Gastrocnemius medialis (tissue), 4 donors: ENCODE measurements around the gene CLDN12. TPM values are rescaled to one million over a fixed set of nuclear protein-coding genes. Genes with fewer than 3 reads are reported as not detected.

Experiments
- ATAC-seq, 2 donors: fragments of 150-250 bp; one replicate each; pipeline ENCODE4 v1.9.1; 2016
- DNase-seq, 2 donors: peaks; one replicate each; pipeline ENCODE4 v3.0.0-alpha.2; 2019
- H3K27ac ChIP-seq, 4 donors: fragments of 200-600 bp; sonication (generic); 1 replicate in 1 of 4; 2 replicates in 3 of 4; pipeline ENCODE4 v1.5.1; 2016 to 2018; ENCODE audit warnings: mild to moderate bottlenecking in 2 of 4, moderate library complexity in 1 of 4
- H3K27me3 ChIP-seq, 3 donors: fragments of 200-600 bp; sonication (generic) in 2 of 3; 1 replicate in 1 of 3; 2 replicates in 2 of 3; pipeline versions ENCODE4 v1.5.1 to v1.6.0; 2016 to 2019; ENCODE audit warnings: mild to moderate bottlenecking in 1 of 3, moderate library complexity in 1 of 3
- H3K36me3 ChIP-seq, 2 donors: fragments of 200-600 bp; sonication (generic) in 1 of 2; one replicate each; pipeline ENCODE4 v1.5.1; 2017 to 2018
- H3K4me1 ChIP-seq, 2 donors: fragments of 200-600 bp; sonication (generic) in 1 of 2; one replicate each; pipeline ENCODE4 v1.5.1; 2016 to 2017; ENCODE audit warnings: mild to moderate bottlenecking in 2 of 2
- H3K4me3 ChIP-seq, 4 donors: fragments of 200-600 bp; sonication (generic) in 3 of 4; 1 replicate in 1 of 4; 2 replicates in 3 of 4; pipeline ENCODE4 v1.5.1; 2016 to 2019; ENCODE audit warnings: mild to moderate bottlenecking in 2 of 4
- H3K9me3 ChIP-seq, 3 donors: fragments of 200-600 bp; sonication (generic) in 2 of 3; 1 replicate in 1 of 3; 2 replicates in 2 of 3; pipeline ENCODE4 v1.5.1; 2016 to 2019
- CTCF ChIP-seq, 5 experiments: fragments of 450-650 bp in 3 of 5; fragments of 200-600 bp in 2 of 5; sonication (generic) in 2 of 5; IDR thresholded peaks in 4 of 5; conservative IDR thresholded peaks in 1 of 5; 1 replicate in 4 of 5; 2 replicates in 1 of 5; pipeline ENCODE4 v1.5.1; 2016 to 2019; ENCODE audit warnings: antibody characterized with exemption in 5 of 5, mild to moderate bottlenecking in 3 of 5, moderate library complexity in 3 of 5
- POLR2A ChIP-seq, 2 donors: fragments of 450-650 bp; IDR thresholded peaks; one replicate each; pipeline ENCODE4 v1.6.1; 2017; ENCODE audit warnings: antibody characterized with exemption in 2 of 2, mild to moderate bottlenecking in 2 of 2, moderate library complexity in 2 of 2
- in situ Hi-C, 4 donors: fragments of 200-750 bp; cut with MboI; loops; one replicate each; pipeline versions ENCODE4 v1.15.0 to v1.8.0; 2017; ENCODE audit warnings: low sequenced_read_pairs in 4 of 4
- intact Hi-C: fragments of 100-400 bp; cut with DNase I; formaldehyde crosslinking; loops from one replicate; pipeline ENCODE4 v1.15.1; 2023; ENCODE audit warnings: low total_unique reads
- total RNA-seq, 4 donors: library from RNA; depleted of rRNA; stranded (reverse); fragments of >200 nt; gene quantifications; one replicate each; pipeline versions ENCODE4 v1.1.0 to v1.2.3, GENCODE V29; 2016

The CLDN12 gene
- total RNA-seq, 4 donors from 2014 or later: 9.5 to 39.9 (median 32.6) TPM

- Histone ChIP-seq H3K36me3 (no peaks in the 10 kb centered on the region), H3K9me3 (no peaks in the 10 kb centered on the region), H3K27ac (no peak overlapping the region), H3K4me3 (no peak overlapping the region), H3K4me1 (no peaks in the 10 kb centered on the region), H3K27me3 (no peaks in the 10 kb centered on the region)
- in situ Hi-C loops (loop anchor here in 1 of 4 donors (25.0 kb wide), 1 partner anchor 284 kb away; the partner anchor contains the start of gene STEAP1), intact Hi-C loops (no loop called here)
- DNase-seq (no peak), ATAC-seq (no peak)
- TF ChIP-seq POLR2A (IDR thresholded peaks at IDR 0.05) (no peak), CTCF (IDR thresholded peaks at IDR 0.05 in 4 of 5, conservative IDR thresholded peaks at IDR 0.05 in 1 of 5) (no peak)
Measured at GRCh38 chr7:90446137-90446899, 43.1 kb downstream of the CLDN12 start.

- TF ChIP-seq POLR2A (IDR thresholded peaks at IDR 0.05) (no peak), CTCF (IDR thresholded peaks at IDR 0.05 in 4 of 5, conservative IDR thresholded peaks at IDR 0.05 in 1 of 5) (no peak)
- Histone ChIP-seq H3K4me3 (no peak overlapping the region), H3K27me3 (no peaks in the 10 kb centered on the region), H3K36me3 (no peaks in the 10 kb centered on the region), H3K9me3 (no peaks in the 10 kb centered on the region), H3K27ac (no peak overlapping the region), H3K4me1 (peaks cover 0 to 3% of the 10 kb centered on the region in 2 donors)
- DNase-seq (no peak), ATAC-seq (no peak)
- intact Hi-C loops: loop anchor here (10.0 kb wide), 1 partner anchor 171 kb away; no protein-coding TSS in a partner anchor
- in situ Hi-C loops: loop anchor here in 3 of 4 donors (10.0 to 25.0 kb wide), 4 partner anchors 184 to 1171 kb away; no protein-coding TSS in a partner anchor
Measured at GRCh38 chr7:90453259-90453891, 50.1 kb downstream of the CLDN12 start.

GRCh38 chr7:90453931-90454330 lies 50.7 kb downstream of the CLDN12 start:
- Histone ChIP-seq H3K27ac (no peak overlapping the region), H3K9me3 (no peaks in the 10 kb centered on the region), H3K27me3 (no peaks in the 10 kb centered on the region), H3K4me3 (no peak overlapping the region), H3K4me1 (peaks cover 0 to 3% of the 10 kb centered on the region in 2 donors), H3K36me3 (no peaks in the 10 kb centered on the region)
- no peak for DNase-seq
- no peak for ATAC-seq
- intact Hi-C loops (loop anchor here (2.0 to 10.0 kb wide), 2 partner anchors 171 to 581 kb away; no protein-coding TSS in a partner anchor), in situ Hi-C loops (loop anchor here in 3 of 4 donors (10.0 to 25.0 kb wide), 4 partner anchors 183 to 1171 kb away; no protein-coding TSS in a partner anchor)
- TF ChIP-seq POLR2A (IDR thresholded peaks at IDR 0.05) (no peak), CTCF (IDR thresholded peaks at IDR 0.05 in 4 of 5, conservative IDR thresholded peaks at IDR 0.05 in 1 of 5) (no peak)

- peak; percentile 74 to 78 for ATAC-seq
- intact Hi-C loops: loop anchor here (2.0 to 10.0 kb wide), 3 partner anchors 142 to 579 kb away; partner anchors contain the start of gene CDK14
- Histone ChIP-seq H3K36me3 (no peaks in the 10 kb centered on the region), H3K27me3 (no peaks in the 10 kb centered on the region), H3K4me3 (peak overlapping the region; percentile 12 to 30 (median 25)), H3K27ac (no peak overlapping the region), H3K4me1 (peaks cover 0 to 3% of the 10 kb centered on the region in 2 donors), H3K9me3 (no peaks in the 10 kb centered on the region)
- no peak for DNase-seq
- TF ChIP-seq CTCF (IDR thresholded peaks at IDR 0.05 in 4 of 5, conservative IDR thresholded peaks at IDR 0.05 in 1 of 5) (peak in 4 of 5 experiments; percentile 45 to 67 (median 57)), POLR2A (IDR thresholded peaks at IDR 0.05) (no peak)
- in situ Hi-C loops: loop anchor here in 3 of 4 donors (10.0 to 25.0 kb wide), 4 partner anchors 182 to 1169 kb away; no protein-coding TSS in a partner anchor
Measured at GRCh38 chr7:90455163-90456030, 52.1 kb downstream of the CLDN12 start.
